NCI-H1694 (cell line): ENCODE data around the gene CWF19L1.

Source experiments
- DNase-seq: peaks from one replicate; lab custom pipeline; 2025; lab: John Stamatoyannopoulos, UW

Gene CWF19L1

GRCh38 chr10:100253041-100253440 is 14.4 kb downstream of the CWF19L1 start:
- DNase-seq: no peak

GRCh38 chr10:100248820-100249219 is 18.6 kb downstream of the CWF19L1 start:
- no peak for DNase-seq

- no peak for DNase-seq
Measured at GRCh38 chr10:100245484-100246220, 21.8 kb downstream of the CWF19L1 start.

- DNase-seq: no peak
Measured at GRCh38 chr10:100239851-100240250, 27.6 kb downstream of the CWF19L1 start.

GRCh38 chr10:100238429-100238828 is 29.0 kb downstream of the CWF19L1 start:
- no peak for DNase-seq

- no peak for DNase-seq
Measured at GRCh38 chr10:100232101-100232500, 35.3 kb downstream of the CWF19L1 start.

GRCh38 chr10:100229819-100230422 is 37.5 kb downstream of the CWF19L1 start:
- no peak for DNase-seq

GRCh38 chr10:100223879-100224278 is 43.6 kb downstream of the CWF19L1 start:
- no peak for DNase-seq

- DNase-seq: no peak
Measured at GRCh38 chr10:100222529-100222928, 44.9 kb downstream of the CWF19L1 start.

GRCh38 chr10:100216006-100216405 is 51.4 kb downstream of the CWF19L1 start:
- no peak for DNase-seq

- no peak for DNase-seq
Measured at GRCh38 chr10:100209303-100209702, 58.1 kb downstream of the CWF19L1 start.

- no peak for DNase-seq
Measured at GRCh38 chr10:100208276-100208675, 59.2 kb downstream of the CWF19L1 start.

GRCh38 chr10:100204370-100204769 is 63.1 kb downstream of the CWF19L1 start:
- DNase-seq: no peak

GRCh38 chr10:100201549-100201948 is 65.9 kb downstream of the CWF19L1 start:
- no peak for DNase-seq

GRCh38 chr10:100194711-100195110 is 72.7 kb downstream of the CWF19L1 start:
- no peak for DNase-seq

- DNase-seq: no peak
Measured at GRCh38 chr10:100192350-100192749, 75.1 kb downstream of the CWF19L1 start.

- no peak for DNase-seq
Measured at GRCh38 chr10:100186253-100187212, 80.9 kb downstream of the CWF19L1 start.

GRCh38 chr10:100185364-100186252 is 81.8 kb downstream of the CWF19L1 start, which contains the start of gene ERLIN1:
ERLIN1 (minus strand) TSS chr10:100186029; CDS start chr10:100185626, 403 bp downstream.
- DNase-seq: peak; percentile 55

GRCh38 chr10:100184840-100185239 is 82.6 kb downstream of the CWF19L1 start:
- no peak for DNase-seq

GRCh38 chr10:100184426-100184825 is 83.0 kb downstream of the CWF19L1 start:
- no peak for DNase-seq

- DNase-seq: no peak
Measured at GRCh38 chr10:100183481-100183880, 84.0 kb downstream of the CWF19L1 start.
